Measurements from ENCODE around the gene LGALSL.

The LGALSL gene

DNA sequence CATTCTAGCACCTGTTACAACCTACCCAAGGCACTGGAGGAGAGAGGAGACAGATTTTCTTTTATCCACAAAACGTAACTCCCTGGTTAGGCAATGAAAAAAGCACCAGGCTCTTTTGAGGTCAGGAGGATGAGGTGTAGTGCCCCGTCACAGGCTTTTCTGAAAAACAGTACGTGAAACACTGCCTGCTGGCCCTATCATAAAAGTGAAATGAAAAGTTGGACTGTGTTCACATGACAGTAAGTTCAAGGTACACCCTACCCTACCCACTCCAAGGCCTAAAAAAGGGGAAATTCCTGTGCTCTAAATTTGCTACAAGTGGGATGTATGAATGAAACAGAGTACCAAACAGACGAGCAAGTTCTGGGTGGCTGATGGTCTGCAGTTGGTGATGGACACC, 17.6 kb downstream of the LGALSL start:
- DNase-seq (ENCODE audit: low spot score): no peak

GRCh38 chr2:64472881-64473280, 18.9 kb downstream of the LGALSL start:
- DNase-seq (ENCODE audit: low spot score): no peak

GRCh38 chr2:64474121-64474571, 20.2 kb downstream of the LGALSL start:
- no peak for DNase-seq (ENCODE audit: low spot score)

- no peak for DNase-seq (ENCODE audit: low spot score)
Measured at GRCh38 chr2:64474636-64475035, 20.7 kb downstream of the LGALSL start.

DNA sequence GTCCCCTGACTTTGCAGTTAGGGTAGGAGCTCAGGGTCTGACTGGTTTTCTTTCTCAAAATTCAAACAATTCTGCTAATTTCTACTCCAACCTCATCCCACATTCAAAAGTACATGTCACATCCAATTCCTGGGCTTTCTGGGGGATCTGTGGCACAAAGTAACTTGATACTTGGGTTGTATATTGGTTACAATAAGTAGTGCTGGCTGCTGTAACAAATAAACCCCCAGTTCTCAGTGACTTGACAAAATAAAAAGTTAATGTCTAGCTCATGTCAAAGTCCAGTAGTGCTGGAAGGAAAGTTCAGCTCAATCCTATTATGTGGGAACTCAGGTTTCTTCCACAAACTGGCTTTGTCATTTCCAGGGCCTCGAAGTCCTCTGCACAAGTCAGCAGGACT, 23.1 kb downstream of the LGALSL start:
- DNase-seq (ENCODE audit: low spot score): no peak

GRCh38 chr2:64477979-64478378, 24.0 kb downstream of the LGALSL start:
- DNase-seq (ENCODE audit: low spot score): no peak

DNA sequence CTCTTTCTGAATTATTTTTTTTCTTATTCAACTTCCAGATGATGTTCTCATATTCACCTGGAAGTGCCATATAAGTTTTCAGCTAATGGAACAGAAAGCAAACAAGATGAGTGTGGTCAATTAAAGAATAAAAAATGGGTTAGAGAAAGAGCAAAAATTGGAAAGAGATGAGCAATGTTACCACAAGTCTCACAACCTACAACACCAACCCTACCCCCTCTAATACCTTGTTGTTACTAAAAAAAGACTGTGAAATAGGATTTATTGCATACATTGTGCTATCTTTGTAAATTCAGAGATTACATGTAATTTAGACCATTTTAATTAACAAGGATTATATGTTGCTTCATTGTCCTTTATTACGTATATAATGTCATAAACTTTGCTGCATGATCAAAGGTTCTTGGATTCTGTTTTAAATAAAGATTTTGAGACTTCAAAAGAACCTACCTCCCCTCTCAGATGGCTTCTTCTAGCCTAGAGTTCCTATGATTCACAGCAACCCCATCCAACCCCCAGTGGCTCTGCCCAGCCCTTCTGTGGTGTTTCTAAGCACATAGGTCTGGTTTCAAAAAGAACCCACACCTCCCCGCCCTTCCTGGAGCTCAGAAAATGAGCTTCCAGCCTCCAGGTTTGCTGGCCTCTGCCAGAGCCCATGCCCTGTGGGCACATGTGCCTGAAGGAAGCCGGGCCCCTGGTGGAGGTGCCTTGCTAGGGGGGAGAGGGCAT, 24.7 kb downstream of the LGALSL start:
- DNase-seq (ENCODE audit: low spot score): no peak

- DNase-seq (ENCODE audit: low spot score): no peak
Measured at GRCh38 chr2:64479259-64480117, 25.5 kb downstream of the LGALSL start.

DNA sequence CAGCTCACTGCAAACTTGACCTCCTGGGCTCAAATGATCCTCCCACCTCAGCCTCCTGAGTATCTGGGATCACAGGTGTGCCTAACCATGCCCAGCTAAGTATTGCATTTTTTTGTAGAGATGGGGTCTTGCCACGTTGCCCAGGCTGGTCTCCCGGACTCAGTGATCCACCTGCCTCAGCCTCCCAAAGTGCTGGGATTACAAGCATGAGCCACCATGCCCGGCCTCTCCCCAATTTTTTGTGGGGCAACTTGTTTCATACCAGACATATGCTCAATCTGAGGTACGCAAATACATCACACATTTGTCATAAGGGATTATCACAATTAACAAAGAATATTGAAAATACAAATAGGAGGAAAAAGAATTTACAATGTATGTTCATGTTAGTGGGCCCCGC, 27.7 kb downstream of the LGALSL start:
- DNase-seq (ENCODE audit: low spot score): no peak

GRCh38 chr2:64482243-64482642, 28.3 kb downstream of the LGALSL start:
- no peak for DNase-seq (ENCODE audit: low spot score)

DNA sequence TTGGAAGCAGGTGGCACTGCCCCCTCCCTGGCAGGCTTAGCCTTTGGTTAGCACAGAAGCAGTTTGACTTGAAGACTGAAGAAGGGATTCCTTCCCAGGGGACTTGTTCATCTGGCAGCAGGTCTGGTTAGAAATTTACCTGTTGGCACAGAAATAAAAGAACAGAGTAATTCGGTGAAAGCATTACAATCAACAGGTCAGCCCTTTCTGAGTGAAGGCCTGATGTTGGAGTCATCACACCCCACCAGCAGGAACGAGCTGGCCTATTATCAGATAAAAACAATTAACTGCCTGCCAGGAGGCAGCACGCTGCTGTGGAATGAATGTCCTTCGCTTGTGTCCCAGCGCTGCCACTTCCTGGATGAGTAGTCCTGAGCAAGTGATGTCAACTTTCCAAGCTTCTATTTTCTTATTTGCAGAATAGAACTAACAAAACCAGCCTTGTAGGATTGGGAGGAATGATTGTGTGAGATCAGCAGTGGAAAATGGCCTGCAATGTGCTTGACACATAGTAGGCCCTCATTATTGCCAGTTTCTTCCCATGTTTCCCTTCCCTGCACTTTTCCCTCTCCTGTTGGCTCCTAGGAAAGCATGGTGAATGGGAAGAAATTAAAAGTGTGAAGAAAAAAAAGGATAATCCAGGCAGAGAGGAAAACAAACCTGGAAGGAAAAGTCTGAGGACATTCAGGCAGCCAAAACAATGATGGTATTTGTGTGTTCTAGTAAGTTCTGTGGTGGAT, 29.0 kb downstream of the LGALSL start:
- no peak for DNase-seq (ENCODE audit: low spot score)

DNA sequence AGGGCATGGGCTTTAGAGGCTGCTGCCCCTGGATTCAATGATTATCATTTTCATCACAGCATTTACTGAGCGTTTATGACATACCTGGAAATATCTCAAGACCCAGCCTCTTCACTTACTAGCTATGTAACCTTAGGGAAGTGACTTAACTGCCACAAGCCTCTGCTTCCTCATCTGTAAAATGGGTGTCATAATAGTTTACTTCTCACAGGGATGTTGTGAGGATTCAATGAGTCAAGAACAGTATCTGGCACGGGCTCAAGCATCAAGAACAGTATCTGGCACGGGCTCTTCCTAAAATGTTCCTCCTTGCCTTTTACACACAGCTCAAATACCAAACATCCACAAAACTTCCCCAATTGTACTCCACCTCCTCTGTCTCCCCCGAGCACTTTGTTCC, 31.4 kb downstream of the LGALSL start:
- DNase-seq (ENCODE audit: low spot score): no peak

DNA sequence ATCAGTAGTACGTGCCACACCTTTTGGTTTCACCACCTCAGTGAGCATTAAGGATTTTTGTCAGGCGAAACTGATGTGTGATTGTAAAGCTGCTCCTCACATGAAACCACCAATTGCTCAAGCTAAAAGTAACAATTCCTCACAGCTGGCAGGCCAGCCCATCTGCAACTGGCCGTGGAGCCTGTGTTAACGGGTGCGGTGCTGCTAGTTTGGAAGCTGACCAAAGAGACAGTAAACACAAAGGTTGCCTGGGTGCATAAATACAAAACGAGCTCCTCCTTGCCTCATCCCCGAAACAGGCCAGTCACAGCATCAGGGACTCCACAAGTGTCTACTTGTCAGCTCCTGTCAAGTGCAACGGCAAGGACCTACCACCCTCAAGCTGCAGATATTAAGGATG, 32.0 kb downstream of the LGALSL start:
- no peak for DNase-seq (ENCODE audit: low spot score)

GRCh38 chr2:64487256-64488049, 33.5 kb downstream of the LGALSL start:
- no peak for DNase-seq (ENCODE audit: low spot score)

- peak; percentile 83 for DNase-seq (ENCODE audit: low spot score)
Measured at GRCh38 chr2:64488050-64488974, 34.4 kb downstream of the LGALSL start.

DNA sequence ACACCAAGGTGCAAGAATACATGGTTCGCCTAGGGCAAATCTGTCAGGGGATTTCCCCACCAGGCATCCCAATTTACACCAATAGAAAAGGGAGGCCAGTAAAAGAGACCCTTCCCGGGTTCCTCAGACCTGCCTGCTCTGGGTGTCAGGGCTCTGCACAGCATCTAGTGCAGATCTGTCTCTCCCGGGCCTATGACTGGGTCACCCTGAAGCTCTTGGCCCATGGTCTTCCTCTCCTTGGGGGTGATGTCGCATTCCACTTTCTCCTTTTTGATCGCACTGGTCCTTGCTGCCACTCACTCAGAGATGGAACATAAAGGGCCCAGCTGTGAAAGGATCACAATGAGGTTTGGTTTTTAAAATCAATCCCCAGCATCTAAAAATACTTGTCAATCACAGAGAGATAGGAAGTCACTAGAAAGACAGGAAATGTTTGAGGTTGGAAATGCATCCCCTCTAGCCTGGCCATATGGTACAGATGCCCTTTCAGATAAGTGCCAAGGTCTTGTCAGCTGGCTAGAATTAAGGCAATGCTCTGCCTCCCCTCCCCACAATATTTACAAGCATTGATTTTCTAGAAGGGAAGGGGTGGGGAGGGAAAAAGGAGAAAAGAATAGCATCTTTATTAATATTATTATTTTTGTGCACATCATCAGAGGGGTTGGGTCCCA, 35.3 kb downstream of the LGALSL start:
- DNase-seq (ENCODE audit: low spot score): no peak

DNA sequence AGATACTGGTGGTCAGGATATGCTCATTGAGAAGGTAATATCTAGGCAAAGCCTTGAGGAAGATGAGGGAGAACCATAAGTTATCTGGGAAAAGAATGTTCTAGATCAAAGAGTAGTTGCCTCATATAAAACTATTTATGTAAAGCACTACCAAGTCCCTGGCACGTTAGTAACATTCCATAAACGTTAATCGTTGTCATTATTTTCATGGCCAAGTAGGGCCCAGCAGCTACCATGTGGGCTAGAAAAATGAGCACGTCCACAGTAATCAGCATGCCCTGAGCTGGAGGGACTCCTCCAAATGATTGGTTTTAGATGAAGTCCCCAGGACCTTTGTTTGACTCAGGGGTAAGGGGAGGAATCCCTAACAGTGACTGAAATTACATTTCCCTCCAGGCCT, 37.5 kb downstream of the LGALSL start:
- DNase-seq (ENCODE audit: low spot score): no peak

DNA sequence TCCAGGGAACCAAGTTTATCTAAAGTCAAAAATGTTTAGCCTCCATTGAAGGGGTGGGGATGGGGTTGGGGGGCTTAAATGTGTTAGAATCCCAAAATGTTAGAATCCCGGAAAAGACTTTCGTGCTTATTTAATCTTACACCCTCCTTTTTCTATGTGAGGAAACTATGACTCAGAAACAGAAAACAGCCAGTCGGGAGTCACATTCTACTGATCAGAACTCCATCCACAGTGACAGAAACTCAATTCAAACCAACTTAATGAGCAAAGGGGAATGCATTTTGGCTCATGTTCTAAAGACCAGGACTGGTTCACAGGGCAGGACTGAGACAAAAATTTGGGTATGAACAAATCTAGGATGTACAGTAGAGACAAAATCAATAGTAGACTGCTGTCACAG, 38.3 kb downstream of the LGALSL start:
- no peak for DNase-seq (ENCODE audit: low spot score)

GRCh38 chr2:64492821-64493220, 38.9 kb downstream of the LGALSL start:
- DNase-seq (ENCODE audit: low spot score): no peak

DNA sequence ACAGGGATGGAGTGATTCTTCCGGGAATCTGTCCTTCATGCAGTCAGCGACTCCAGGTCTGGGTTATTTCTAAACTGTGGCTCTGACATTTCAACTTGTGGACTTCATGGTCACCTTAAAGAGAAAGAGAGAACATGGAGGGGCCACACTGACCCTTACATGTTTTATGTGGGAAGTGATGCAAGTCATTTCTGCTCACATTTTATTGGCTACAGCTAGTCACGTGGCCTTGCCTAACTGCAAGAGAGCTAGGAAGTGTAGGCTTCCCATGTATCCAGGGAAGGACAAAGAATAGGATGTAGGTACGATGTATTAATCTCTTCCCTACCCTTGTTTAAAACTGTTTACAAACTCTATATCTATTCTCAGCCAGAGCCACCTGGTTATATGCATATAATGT, 39.8 kb downstream of the LGALSL start:
- DNase-seq (ENCODE audit: low spot score): no peak

All from CD4-positive, alpha-beta T cell treated with Interleukin-2 at 100 ng/mL for 4 hours (primary cell).